Osteocyte (in vitro differentiated cells): ENCODE results near the gene IGFALS. TPM values are rescaled to one million over a fixed set of nuclear protein-coding genes. Genes with fewer than 3 reads are reported as not detected.
A peak's percentile ranks its signal among the peaks of the same experiment; 100 is the strongest.

Experiments used
- DNase-seq: peaks from one replicate; pipeline ENCODE4 v3.0.0; 2021; ENCODE audit warnings: mixed read lengths; ENCODE audit not compliant: unreplicated experiment; ENCODE audit errors: extremely low spot score
- H3K27ac Mint-ChIP-seq: one replicate; pipeline ENCODE4 v1.8.0; 2021; ENCODE audit warnings: mild to moderate bottlenecking, mixed read lengths; ENCODE audit not compliant: unreplicated experiment
- H3K27me3 Mint-ChIP-seq: one replicate; pipeline ENCODE4 v1.8.0; 2021; ENCODE audit warnings: mixed read lengths; ENCODE audit not compliant: unreplicated experiment
- H3K36me3 Mint-ChIP-seq: one replicate; pipeline ENCODE4 v1.8.0; 2021; ENCODE audit warnings: mixed read lengths; ENCODE audit not compliant: unreplicated experiment
- H3K4me1 Mint-ChIP-seq: one replicate; pipeline ENCODE4 v1.8.0; 2021; ENCODE audit warnings: mixed read lengths; ENCODE audit not compliant: unreplicated experiment
- H3K4me3 Mint-ChIP-seq: one replicate; pipeline ENCODE4 v1.8.0; 2021; ENCODE audit warnings: mild to moderate bottlenecking, moderate library complexity, mixed read lengths; ENCODE audit not compliant: unreplicated experiment
- H3K9me3 Mint-ChIP-seq: one replicate; pipeline ENCODE4 v1.8.0; 2021; ENCODE audit warnings: mixed read lengths; ENCODE audit not compliant: unreplicated experiment
- total RNA-seq: library from RNA; stranded (reverse); gene quantifications from 2 replicates; pipeline ENCODE4 v1.2.1, GENCODE V29; 2021
- TF ChIP-seq, protein P1 (sequence below): fragments of 200-600 bp; sonication (generic); IDR thresholded peaks from 2 replicates; pipeline ENCODE4 v1.5.0; 2021; ENCODE audit warnings: antibody characterized with exemption, mild to moderate bottlenecking, moderate library complexity

Gene IGFALS
- total RNA-seq, 1 donor from 2014 or later: 0.43 TPM

DNA sequence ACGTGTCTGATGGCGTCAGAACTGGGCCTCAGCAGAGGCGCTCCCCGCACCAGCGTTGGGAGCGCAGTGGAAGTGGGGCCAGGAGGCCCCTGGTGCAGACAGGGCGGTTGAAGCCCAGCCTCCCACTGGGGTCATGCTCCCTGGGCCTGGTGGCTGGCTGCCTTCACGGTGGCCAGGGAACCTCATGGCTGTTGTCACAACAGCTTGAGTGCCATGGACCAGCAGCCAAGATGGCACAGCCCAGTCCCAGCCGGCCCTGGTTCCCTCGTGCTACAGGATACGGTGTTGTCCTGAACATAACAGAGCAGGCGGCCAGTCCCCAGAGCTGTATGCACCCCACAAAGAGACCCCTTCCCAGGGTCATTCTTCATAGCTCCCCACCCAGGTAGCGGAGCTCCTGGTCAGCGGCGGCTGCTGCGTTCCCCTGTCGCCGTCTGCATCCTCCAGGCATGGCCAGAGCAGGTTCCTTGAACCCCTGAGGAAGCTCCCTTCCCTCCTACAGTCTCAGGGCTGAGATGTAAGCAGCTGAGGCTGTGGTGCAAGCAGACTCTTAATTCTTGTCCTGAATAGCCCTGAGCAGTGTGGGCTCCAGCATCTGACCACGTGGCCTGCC is 51.8 kb downstream of the IGFALS start:
- H3K36me3 Mint-ChIP-seq: peaks cover 4% of the 10 kb centered on the region
- DNase-seq: no peak
- H3K4me1 Mint-ChIP-seq: peaks cover 23% of the 10 kb centered on the region
- H3K4me3 Mint-ChIP-seq: no peak overlapping the region
- no peaks in the 10 kb centered on the region for H3K9me3 Mint-ChIP-seq
- TF ChIP-seq, protein P1, sequence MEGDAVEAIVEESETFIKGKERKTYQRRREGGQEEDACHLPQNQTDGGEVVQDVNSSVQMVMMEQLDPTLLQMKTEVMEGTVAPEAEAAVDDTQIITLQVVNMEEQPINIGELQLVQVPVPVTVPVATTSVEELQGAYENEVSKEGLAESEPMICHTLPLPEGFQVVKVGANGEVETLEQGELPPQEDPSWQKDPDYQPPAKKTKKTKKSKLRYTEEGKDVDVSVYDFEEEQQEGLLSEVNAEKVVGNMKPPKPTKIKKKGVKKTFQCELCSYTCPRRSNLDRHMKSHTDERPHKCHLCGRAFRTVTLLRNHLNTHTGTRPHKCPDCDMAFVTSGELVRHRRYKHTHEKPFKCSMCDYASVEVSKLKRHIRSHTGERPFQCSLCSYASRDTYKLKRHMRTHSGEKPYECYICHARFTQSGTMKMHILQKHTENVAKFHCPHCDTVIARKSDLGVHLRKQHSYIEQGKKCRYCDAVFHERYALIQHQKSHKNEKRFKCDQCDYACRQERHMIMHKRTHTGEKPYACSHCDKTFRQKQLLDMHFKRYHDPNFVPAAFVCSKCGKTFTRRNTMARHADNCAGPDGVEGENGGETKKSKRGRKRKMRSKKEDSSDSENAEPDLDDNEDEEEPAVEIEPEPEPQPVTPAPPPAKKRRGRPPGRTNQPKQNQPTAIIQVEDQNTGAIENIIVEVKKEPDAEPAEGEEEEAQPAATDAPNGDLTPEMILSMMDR: no peak
- no peaks in the 10 kb centered on the region for H3K27me3 Mint-ChIP-seq
- no peak overlapping the region for H3K27ac Mint-ChIP-seq

DNA sequence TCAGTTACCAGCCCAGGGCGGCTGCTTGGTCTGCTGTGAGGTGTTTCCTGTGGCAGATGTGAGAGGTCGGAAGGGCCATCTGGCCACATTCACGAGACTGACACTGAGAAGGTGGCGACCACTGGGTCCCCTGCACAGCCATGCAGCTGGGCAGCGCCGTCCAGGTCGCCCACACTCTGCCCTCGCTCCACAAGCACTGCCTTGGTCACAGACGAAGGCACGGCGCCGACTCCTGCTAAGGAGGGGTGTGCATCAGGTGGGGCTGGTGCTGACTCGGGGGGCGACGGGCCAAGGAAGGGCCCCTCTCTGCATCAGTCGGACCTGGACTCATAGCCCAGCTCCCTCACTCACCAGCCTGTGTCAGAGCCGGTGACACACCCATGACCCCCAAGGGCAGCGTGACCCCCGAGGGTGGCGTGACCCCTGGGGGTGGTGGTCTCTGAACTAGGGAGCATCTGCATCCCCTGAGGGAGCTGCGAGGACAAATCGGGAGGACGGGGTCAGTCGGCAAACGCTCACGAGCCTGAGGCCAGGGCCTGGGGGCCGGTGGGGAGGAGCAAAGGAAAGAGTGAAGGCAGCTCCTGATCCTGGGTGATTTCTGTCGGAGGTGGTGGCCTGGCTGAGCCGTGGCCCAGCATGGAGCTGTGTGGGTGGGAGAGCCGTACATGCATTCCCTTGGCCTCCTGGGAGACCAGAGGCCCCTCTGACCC is 52.6 kb downstream of the IGFALS start:
- Mint-ChIP-seq H3K9me3 (no peaks in the 10 kb centered on the region), H3K4me1 (peaks cover 15% of the 10 kb centered on the region), H3K27me3 (no peaks in the 10 kb centered on the region), H3K4me3 (no peak overlapping the region), H3K27ac (peak overlapping the region; percentile 23), H3K36me3 (peaks cover 4% of the 10 kb centered on the region)
- TF ChIP-seq, protein P1: no peak
- DNase-seq: no peak

Other genes starting within 250 kb of the IGFALS start
- gene IFT140, start 181.6 kb downstream of the IGFALS start, total RNA-seq: 36.4 and 38.2 TPM in 2 replicates
- gene CRAMP1, start 181.3 kb downstream of the IGFALS start, total RNA-seq: 29.4 and 30.1 TPM in 2 replicates
- 53.6 and 55.1 TPM in 2 replicates for gene JPT2, start 115.4 kb downstream of the IGFALS start, total RNA-seq
- gene MAPK8IP3, start 87.5 kb downstream of the IGFALS start, total RNA-seq: 89.7 and 105 TPM in 2 replicates
- gene NME3, start 22.2 kb downstream of the IGFALS start, total RNA-seq: 45.8 and 48.8 TPM in 2 replicates
- gene EME2, start 20.9 kb downstream of the IGFALS start, total RNA-seq: 21.5 and 22.4 TPM in 2 replicates
- 70.9 and 73.9 TPM in 2 replicates for gene MRPS34, start 20.6 kb downstream of the IGFALS start, total RNA-seq
- 52.8 and 53.4 TPM in 2 replicates for gene SPSB3, start 11.1 kb downstream of the IGFALS start, total RNA-seq
- 55.5 and 56.3 TPM in 2 replicates for gene NUBP2, start 10.7 kb downstream of the IGFALS start, total RNA-seq
- gene HAGH, start 33.1 kb upstream of the IGFALS start, total RNA-seq: 55.0 and 57.0 TPM in 2 replicates
- 25.9 and 29.5 TPM in 2 replicates for gene FAHD1, start 33.5 kb upstream of the IGFALS start, total RNA-seq
- gene MEIOB, start 78.5 kb upstream of the IGFALS start, total RNA-seq: 0.63 and 1.2 TPM in 2 replicates
- not detected in 2 replicates for gene HS3ST6, start 124.7 kb upstream of the IGFALS start, total RNA-seq
- 17.1 and 21.0 TPM in 2 replicates for gene MSRB1, start 149.5 kb upstream of the IGFALS start, total RNA-seq
- 1.2 TPM in 1 of 2 replicates, not detected in the other for gene RPL3L, start 161.0 kb upstream of the IGFALS start, total RNA-seq
- 126 TPM in 2 replicates for gene NDUFB10, start 165.8 kb upstream of the IGFALS start, total RNA-seq
- 2,261 and 2,286 TPM in 2 replicates for gene RPS2, start 171.1 kb upstream of the IGFALS start, total RNA-seq
- gene RNF151, start 173.2 kb upstream of the IGFALS start, total RNA-seq: 0.46 TPM in 1 of 2 replicates, not detected in the other
- gene TBL3, start 178.3 kb upstream of the IGFALS start, total RNA-seq: 29.9 and 32.0 TPM in 2 replicates
- 0.54 and 0.91 TPM in 2 replicates for gene NOXO1, start 187.8 kb upstream of the IGFALS start, total RNA-seq
- 21.2 and 24.7 TPM in 2 replicates for gene GFER, start 190.5 kb upstream of the IGFALS start, total RNA-seq
- 0.57 and 0.91 TPM in 2 replicates for gene SYNGR3, start 196.3 kb upstream of the IGFALS start, total RNA-seq
- 45.4 and 46.9 TPM in 2 replicates for gene ZNF598, start 216.1 kb upstream of the IGFALS start, total RNA-seq
- gene NPW, start 226.1 kb upstream of the IGFALS start, total RNA-seq: 4.1 and 4.4 TPM in 2 replicates
- 143 and 146 TPM in 2 replicates for gene NHERF2, start 233.2 kb upstream of the IGFALS start, total RNA-seq